ENCODE results near the gene TRPT1. TPM values are rescaled to one million over a fixed set of nuclear protein-coding genes. Genes with fewer than 3 reads are reported as not detected.

The TRPT1 gene
- total RNA-seq, 1 donor from 2014 or later, result 98.1 TPM

- no peak overlapping the region for H3K4me3 ChIP-seq (ENCODE audit: low read depth, low read length)
- TF ChIP-seq, protein P1, sequence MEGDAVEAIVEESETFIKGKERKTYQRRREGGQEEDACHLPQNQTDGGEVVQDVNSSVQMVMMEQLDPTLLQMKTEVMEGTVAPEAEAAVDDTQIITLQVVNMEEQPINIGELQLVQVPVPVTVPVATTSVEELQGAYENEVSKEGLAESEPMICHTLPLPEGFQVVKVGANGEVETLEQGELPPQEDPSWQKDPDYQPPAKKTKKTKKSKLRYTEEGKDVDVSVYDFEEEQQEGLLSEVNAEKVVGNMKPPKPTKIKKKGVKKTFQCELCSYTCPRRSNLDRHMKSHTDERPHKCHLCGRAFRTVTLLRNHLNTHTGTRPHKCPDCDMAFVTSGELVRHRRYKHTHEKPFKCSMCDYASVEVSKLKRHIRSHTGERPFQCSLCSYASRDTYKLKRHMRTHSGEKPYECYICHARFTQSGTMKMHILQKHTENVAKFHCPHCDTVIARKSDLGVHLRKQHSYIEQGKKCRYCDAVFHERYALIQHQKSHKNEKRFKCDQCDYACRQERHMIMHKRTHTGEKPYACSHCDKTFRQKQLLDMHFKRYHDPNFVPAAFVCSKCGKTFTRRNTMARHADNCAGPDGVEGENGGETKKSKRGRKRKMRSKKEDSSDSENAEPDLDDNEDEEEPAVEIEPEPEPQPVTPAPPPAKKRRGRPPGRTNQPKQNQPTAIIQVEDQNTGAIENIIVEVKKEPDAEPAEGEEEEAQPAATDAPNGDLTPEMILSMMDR (conservative IDR thresholded peaks at IDR 0.05; ENCODE audit: low read depth, low read length), result no peak
Observed at GRCh38 chr11:64198511-64198910, 27.5 kb downstream of the TRPT1 start.

GRCh38 chr11:64196626-64197025 lies 29.4 kb downstream of the TRPT1 start:
- TF ChIP-seq, protein P1 (conservative IDR thresholded peaks at IDR 0.05; ENCODE audit: low read depth, low read length), result no peak
- no peak overlapping the region for H3K4me3 ChIP-seq (ENCODE audit: low read depth, low read length)
- no peak for DNase-seq (ENCODE audit: low read depth)

More at GRCh38 chr11:64198511-64198910, 27.5 kb downstream of the TRPT1 start:
- no peak for DNase-seq (ENCODE audit: low read depth)

DNA sequence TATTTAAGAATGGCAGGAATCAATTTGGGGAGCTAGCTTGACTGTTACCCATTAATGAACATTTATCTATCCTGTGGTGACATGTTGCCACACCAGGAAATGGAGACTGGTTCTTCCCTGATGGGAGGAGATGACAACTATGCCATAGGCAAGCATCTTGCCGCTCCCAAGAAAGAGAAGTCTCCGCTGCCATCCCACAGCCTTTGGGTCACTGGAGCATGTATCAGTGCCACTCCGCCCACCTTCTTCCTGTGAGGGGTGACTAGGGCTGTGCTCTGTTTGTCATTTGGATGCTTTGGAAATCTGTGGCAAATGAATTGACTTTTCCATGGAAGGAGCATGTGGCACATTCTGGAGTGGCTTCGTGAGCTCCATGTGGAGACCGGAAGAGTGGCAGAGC lies 33.6 kb downstream of the TRPT1 start:
- no peak for DNase-seq (ENCODE audit: low read depth)
- TF ChIP-seq, protein P1 (conservative IDR thresholded peaks at IDR 0.05; ENCODE audit: low read depth, low read length), result no peak

DNA sequence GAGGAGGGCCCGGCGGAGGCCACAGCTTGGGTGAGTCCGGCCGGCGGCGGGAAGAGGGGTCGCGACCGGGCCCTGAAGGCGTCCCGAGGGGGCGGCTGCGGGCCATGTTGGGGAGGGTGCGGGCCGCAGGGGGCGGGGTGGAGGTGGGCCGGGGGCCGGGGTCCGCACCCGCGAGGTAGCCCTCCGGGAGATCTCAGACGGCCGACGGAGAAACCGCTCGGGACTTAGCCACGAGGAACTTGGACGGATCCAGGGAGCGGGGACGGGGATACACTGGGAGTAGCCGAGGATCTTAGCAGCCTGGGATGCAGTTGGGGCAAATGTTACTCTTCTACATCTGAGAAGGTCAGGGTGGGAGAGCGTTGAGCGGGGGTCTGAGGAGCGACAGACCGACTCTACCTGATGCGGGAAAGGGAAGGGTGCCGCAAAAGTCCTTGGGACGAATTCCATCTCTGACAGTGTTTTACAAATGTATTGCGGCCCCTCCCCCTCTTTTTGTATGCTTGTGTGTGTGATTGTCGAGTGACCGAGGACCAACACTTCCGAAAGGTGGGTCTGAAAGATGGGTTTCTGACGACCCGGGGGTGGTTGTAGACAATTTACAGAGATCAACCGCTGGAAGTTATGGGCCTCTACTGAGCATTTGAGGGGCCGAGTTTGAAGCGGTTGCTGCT lies 39.4 kb downstream of the TRPT1 start:
- H3K4me3 ChIP-seq (ENCODE audit: low read depth, low read length), result no peak overlapping the region
- TF ChIP-seq, protein P1 (conservative IDR thresholded peaks at IDR 0.05; ENCODE audit: low read depth, low read length), result no peak
- no peak for DNase-seq (ENCODE audit: low read depth)

More for the DNA sequence above, 33.6 kb downstream of the TRPT1 start:
- no peak overlapping the region for H3K4me3 ChIP-seq (ENCODE audit: low read depth, low read length)

- H3K4me3 ChIP-seq (ENCODE audit: low read depth, low read length), result peak within 1 kb of the TSS; percentile 65
- DNase-seq (ENCODE audit: low read depth), result peak; percentile 100
- TF ChIP-seq, protein P1 (conservative IDR thresholded peaks at IDR 0.05; ENCODE audit: low read depth, low read length), result peak; percentile 33
Observed at GRCh38 chr11:64185693-64186491, 40.1 kb downstream of the TRPT1 start, which contains the start of gene STIP1. TSS of gene STIP1 (plus strand) at chr11:64186171. CDS start at chr11:64186262, 91 bp downstream.

- TF ChIP-seq, protein P1 (conservative IDR thresholded peaks at IDR 0.05; ENCODE audit: low read depth, low read length), result peak; percentile 35
- peak overlapping the region; percentile 65 for H3K4me3 ChIP-seq (ENCODE audit: low read depth, low read length)
- no peak for DNase-seq (ENCODE audit: low read depth)
Observed at GRCh38 chr11:64185175-64185692, 40.8 kb downstream of the TRPT1 start.
